Lung (tissue), 12 donors: ENCODE results near the gene DICER1. TPM values are rescaled to one million over a fixed set of nuclear protein-coding genes. Genes with fewer than 3 reads are reported as not detected.

Experiments
- ATAC-seq: fragments of 200-7000 bp; cut with Tn5 transposase; one replicate; pipeline ENCODE4 v1.9.1; 2020; ENCODE audit warnings: moderate number of reproducible peaks; ENCODE audit not compliant: insufficient read depth, low FRiP score
- DNase-seq, 3 donors: peaks; one replicate each; pipeline ENCODE4 v3.0.0-alpha.2; 2013 to 2017
- H3K27ac ChIP-seq, 2 donors: one replicate each; pipeline ENCODE4 v1.5.1; 2013; ENCODE audit warnings: mild to moderate bottlenecking in 2 of 2, moderate library complexity in 2 of 2, control low read depth in 1 of 2, inconsistent platforms in 1 of 2, low read depth in 1 of 2, low read length in 1 of 2
- H3K27me3 ChIP-seq, 3 donors: one replicate each; pipeline ENCODE4 v1.5.1; 2013; ENCODE audit warnings: low read length in 2 of 3; ENCODE audit not compliant: control insufficient read depth in 3 of 3, insufficient read depth in 3 of 3
- H3K36me3 ChIP-seq, 4 donors: one replicate each; pipeline ENCODE4 v1.5.1; 2013; ENCODE audit warnings: low read length in 4 of 4, mild to moderate bottlenecking in 1 of 4, moderate library complexity in 1 of 4; ENCODE audit not compliant: control insufficient read depth in 4 of 4, insufficient read depth in 4 of 4
- H3K4me1 ChIP-seq, 5 donors: one replicate each; pipeline ENCODE4 v1.5.1; 2013; ENCODE audit warnings: low read length in 5 of 5, mild to moderate bottlenecking in 2 of 5, moderate library complexity in 1 of 5; ENCODE audit not compliant: control insufficient read depth in 5 of 5, insufficient read depth in 5 of 5
- H3K4me3 ChIP-seq: one replicate; pipeline ENCODE4 v1.5.1; 2013; ENCODE audit warnings: mild to moderate bottlenecking, control low read depth, moderate library complexity
- H3K9ac ChIP-seq, 2 donors: one replicate each; pipeline ENCODE4 v1.5.1; 2013; ENCODE audit warnings: low read length in 2 of 2, control low read depth in 1 of 2; ENCODE audit not compliant: insufficient read depth in 1 of 2
- H3K9me3 ChIP-seq, 4 donors: one replicate each; pipeline ENCODE4 v1.5.1; 2013; ENCODE audit warnings: low read length in 3 of 4, mild to moderate bottlenecking in 1 of 4, moderate library complexity in 1 of 4; ENCODE audit not compliant: control insufficient read depth in 4 of 4, insufficient read depth in 3 of 4
- CTCF ChIP-seq: IDR thresholded peaks from 2 replicates; pipeline ENCODE4 v1.5.1; 2012; ENCODE audit warnings: mild to moderate bottlenecking; ENCODE audit errors: control extremely low read depth, extremely low read depth
- WGBS, 2 donors: extraction: QIAGEN DNeasy Blood & Tissue Kit; methylation state at CpG; one replicate each; pipeline ENCODE4 v1.1.7; 2013; 5-methylcytosine and 5-hydroxymethylcytosine counted together
- polyA plus RNA-seq, 2 donors: library from polyadenylated mRNA; stranded (reverse); fragments of 200-250 nt; gene quantifications; one replicate each; pipeline ENCODE4 v1.2.1, GENCODE V29; 2013
- total RNA-seq, 2 donors: library from RNA; depleted of rRNA in 1 of 2; stranded (reverse); fragments of >200 nt in 1 of 2; gene quantifications; one replicate each; pipeline ENCODE4 v1.2.1, GENCODE V29; 2014 to 2021
- donor health status: control.
- donor health status: control.
- donor health status: Bipolar disorder and iron deficiency.
- donor health status: healthy.
- donor health status: DM: yes; HTN: yes; CAD: no.

DICER1 gene
- total and polyA plus RNA-seq, 4 donors: 9.1 to 103 (median 44.1) TPM

- DNase-seq (peak in 1 of 3 donors; percentile 2), ATAC-seq (no peak)
- Histone ChIP-seq H3K36me3 (no peaks in the 10 kb centered on the region), H3K9ac (no peak overlapping the region), H3K27ac (no peak overlapping the region), H3K4me1 (peaks cover 0 to 4% (median 0%) of the 10 kb centered on the region in 5 donors), H3K4me3 (no peak overlapping the region), H3K27me3 (peaks cover 0 to 7% (median 3%) of the 10 kb centered on the region in 3 donors), H3K9me3 (peaks cover 0 to 4% (median 0%) of the 10 kb centered on the region in 4 donors)
- no peak for TF ChIP-seq CTCF
- 80 to 83% methylated on average over 13 to 14 of the region's 14 CpGs for WGBS, 2 donors
These were observed 105.2 kb downstream of the DICER1 start for GRCh38 chr14:95052016-95052585.

GRCh38 chr14:95049952-95050351 is 107.4 kb downstream of the DICER1 start:
- no peak for ATAC-seq
- TF ChIP-seq CTCF: no peak
- H3K36me3 ChIP-seq: no peaks in the 10 kb centered on the region
- H3K27ac ChIP-seq: no peak overlapping the region
- peaks cover 0 to 14% (median 0%) of the 10 kb centered on the region in 5 donors for H3K4me1 ChIP-seq
- no peak overlapping the region for H3K4me3 ChIP-seq
- H3K9ac ChIP-seq: no peak overlapping the region
- H3K9me3 ChIP-seq: peaks cover 0 to 4% (median 0%) of the 10 kb centered on the region in 4 donors
- peaks cover 0 to 15% (median 4%) of the 10 kb centered on the region in 3 donors for H3K27me3 ChIP-seq
- no peak for DNase-seq

- H3K27ac ChIP-seq: no peak overlapping the region
- 88% methylated on average over 10 of the region's 10 CpGs for WGBS, 2 donors
- H3K9ac ChIP-seq: no peak overlapping the region
- H3K27me3 ChIP-seq: peaks cover 0 to 15% (median 4%) of the 10 kb centered on the region in 3 donors
- peaks cover 0 to 4% (median 0%) of the 10 kb centered on the region in 4 donors for H3K9me3 ChIP-seq
- TF ChIP-seq CTCF: no peak
- H3K4me3 ChIP-seq: no peak overlapping the region
- peaks cover 0 to 16% (median 0%) of the 10 kb centered on the region in 5 donors for H3K4me1 ChIP-seq
- DNase-seq (peak in 1 of 3 donors; percentile 0), ATAC-seq (no peak)
- H3K36me3 ChIP-seq: no peaks in the 10 kb centered on the region
These were observed 108.5 kb downstream of the DICER1 start for GRCh38 chr14:95048771-95049312.
